ENCODE data around the gene MMP13. TPM values are rescaled to one million over a fixed set of nuclear protein-coding genes. Genes with fewer than 3 reads are reported as not detected.

Gene MMP13
- total RNA-seq, 1 donor from 2014 or later, result 1.2 TPM

GRCh38 chr11:102929972-102930371 is 25.6 kb downstream of the MMP13 start:
- Histone ChIP-seq H4K20me1 (ENCODE audit: insufficient read depth, low read length) (no peaks in the 10 kb centered on the region), H3K27me3 (ENCODE audit: insufficient read depth, low read length) (peaks cover 7% of the 10 kb centered on the region), H3K4me3 (ENCODE audit: insufficient read depth, low read depth, low read length) (no peak overlapping the region), H3K79me2 (ENCODE audit: insufficient read depth, low read length) (no peaks in the 10 kb centered on the region), H3K9ac (ENCODE audit: low read length) (no peak overlapping the region), H3K36me3 (ENCODE audit: insufficient read depth, low read length) (no peaks in the 10 kb centered on the region), H3K27ac (ENCODE audit: low read depth, low read length) (no peak overlapping the region), H3K4me2 (ENCODE audit: low read length) (no peak overlapping the region), H3K4me1 (ENCODE audit: insufficient read depth, low read length) (no peaks in the 10 kb centered on the region), H2AFZ (ENCODE audit: low read depth, low read length) (no peak overlapping the region), H3K9me3 (ENCODE audit: insufficient read depth, low read depth, low read length) (no peaks in the 10 kb centered on the region)
- no peaks in the 10 kb centered on the region for H3K36me3 Mint-ChIP-seq (ENCODE audit: low read depth, unreplicated experiment)
- TF ChIP-seq EZH2 (IDR thresholded peaks at IDR 0.05; ENCODE audit: insufficient read depth, low read length) (no peak), CTCF (IDR thresholded peaks at IDR 0.05; ENCODE audit: insufficient read depth, low read depth, low read length) (no peak)
- no peak for FAIRE-seq
- peaks cover 12% of the 10 kb centered on the region for H3K27me3 Mint-ChIP-seq (ENCODE audit: low read depth, unreplicated experiment)
- H3K9me3 Mint-ChIP-seq (ENCODE audit: unreplicated experiment), result no peaks in the 10 kb centered on the region
- no peak for DNase-seq (ENCODE audit: low read depth)
- H3K4me3 Mint-ChIP-seq (ENCODE audit: unreplicated experiment), result no peak overlapping the region
- H3K27ac Mint-ChIP-seq (ENCODE audit: unreplicated experiment), result no peak overlapping the region
- peaks cover 2% of the 10 kb centered on the region for H3K4me1 Mint-ChIP-seq (ENCODE audit: low read depth, unreplicated experiment)

GRCh38 chr11:102929166-102929565 is 26.4 kb downstream of the MMP13 start:
- TF ChIP-seq CTCF (IDR thresholded peaks at IDR 0.05; ENCODE audit: insufficient read depth, low read depth, low read length) (no peak), EZH2 (IDR thresholded peaks at IDR 0.05; ENCODE audit: insufficient read depth, low read length) (no peak)
- Histone ChIP-seq H3K9me3 (ENCODE audit: insufficient read depth, low read depth, low read length) (no peaks in the 10 kb centered on the region), H3K79me2 (ENCODE audit: insufficient read depth, low read length) (no peaks in the 10 kb centered on the region), H4K20me1 (ENCODE audit: insufficient read depth, low read length) (no peaks in the 10 kb centered on the region), H3K4me1 (ENCODE audit: insufficient read depth, low read length) (no peaks in the 10 kb centered on the region), H3K4me2 (ENCODE audit: low read length) (no peak overlapping the region), H2AFZ (ENCODE audit: low read depth, low read length) (no peak overlapping the region), H3K4me3 (ENCODE audit: insufficient read depth, low read depth, low read length) (no peak overlapping the region), H3K9ac (ENCODE audit: low read length) (no peak overlapping the region), H3K27ac (ENCODE audit: low read depth, low read length) (no peak overlapping the region), H3K36me3 (ENCODE audit: insufficient read depth, low read length) (no peaks in the 10 kb centered on the region), H3K27me3 (ENCODE audit: insufficient read depth, low read length) (peaks cover 7% of the 10 kb centered on the region)
- Mint-ChIP-seq H3K36me3 (ENCODE audit: low read depth, unreplicated experiment) (no peaks in the 10 kb centered on the region), H3K27ac (ENCODE audit: unreplicated experiment) (no peak overlapping the region), H3K9me3 (ENCODE audit: unreplicated experiment) (no peaks in the 10 kb centered on the region), H3K4me1 (ENCODE audit: low read depth, unreplicated experiment) (peaks cover 4% of the 10 kb centered on the region), H3K27me3 (ENCODE audit: low read depth, unreplicated experiment) (peaks cover 12% of the 10 kb centered on the region), H3K4me3 (ENCODE audit: unreplicated experiment) (no peak overlapping the region)
- FAIRE-seq (no peak), DNase-seq (ENCODE audit: low read depth) (no peak)

- Histone ChIP-seq H2AFZ (ENCODE audit: low read depth, low read length) (no peak overlapping the region), H3K4me1 (ENCODE audit: insufficient read depth, low read length) (no peaks in the 10 kb centered on the region), H4K20me1 (ENCODE audit: insufficient read depth, low read length) (no peaks in the 10 kb centered on the region), H3K27ac (ENCODE audit: low read depth, low read length) (no peak overlapping the region), H3K79me2 (ENCODE audit: insufficient read depth, low read length) (no peaks in the 10 kb centered on the region), H3K4me2 (ENCODE audit: low read length) (no peak overlapping the region), H3K27me3 (ENCODE audit: insufficient read depth, low read length) (peaks cover 7% of the 10 kb centered on the region), H3K36me3 (ENCODE audit: insufficient read depth, low read length) (no peaks in the 10 kb centered on the region), H3K9me3 (ENCODE audit: insufficient read depth, low read depth, low read length) (no peaks in the 10 kb centered on the region), H3K9ac (ENCODE audit: low read length) (no peak overlapping the region), H3K4me3 (ENCODE audit: insufficient read depth, low read depth, low read length) (no peak overlapping the region)
- H3K4me3 Mint-ChIP-seq (ENCODE audit: unreplicated experiment), result no peak overlapping the region
- TF ChIP-seq EZH2 (IDR thresholded peaks at IDR 0.05; ENCODE audit: insufficient read depth, low read length) (no peak), CTCF (IDR thresholded peaks at IDR 0.05; ENCODE audit: insufficient read depth, low read depth, low read length) (no peak)
- no peaks in the 10 kb centered on the region for H3K9me3 Mint-ChIP-seq (ENCODE audit: unreplicated experiment)
- no peak overlapping the region for H3K27ac Mint-ChIP-seq (ENCODE audit: unreplicated experiment)
- DNase-seq (ENCODE audit: low read depth), result no peak
- H3K36me3 Mint-ChIP-seq (ENCODE audit: low read depth, unreplicated experiment), result no peaks in the 10 kb centered on the region
- H3K27me3 Mint-ChIP-seq (ENCODE audit: low read depth, unreplicated experiment), result peaks cover 12% of the 10 kb centered on the region
- FAIRE-seq, result no peak
- peaks cover 4% of the 10 kb centered on the region for H3K4me1 Mint-ChIP-seq (ENCODE audit: low read depth, unreplicated experiment)
Measured at GRCh38 chr11:102928247-102928646, 27.3 kb downstream of the MMP13 start.

Data from astrocyte (in vitro differentiated cells and primary cell).